ENCODE measurements around the gene TLR1.

The TLR1 gene

DNA sequence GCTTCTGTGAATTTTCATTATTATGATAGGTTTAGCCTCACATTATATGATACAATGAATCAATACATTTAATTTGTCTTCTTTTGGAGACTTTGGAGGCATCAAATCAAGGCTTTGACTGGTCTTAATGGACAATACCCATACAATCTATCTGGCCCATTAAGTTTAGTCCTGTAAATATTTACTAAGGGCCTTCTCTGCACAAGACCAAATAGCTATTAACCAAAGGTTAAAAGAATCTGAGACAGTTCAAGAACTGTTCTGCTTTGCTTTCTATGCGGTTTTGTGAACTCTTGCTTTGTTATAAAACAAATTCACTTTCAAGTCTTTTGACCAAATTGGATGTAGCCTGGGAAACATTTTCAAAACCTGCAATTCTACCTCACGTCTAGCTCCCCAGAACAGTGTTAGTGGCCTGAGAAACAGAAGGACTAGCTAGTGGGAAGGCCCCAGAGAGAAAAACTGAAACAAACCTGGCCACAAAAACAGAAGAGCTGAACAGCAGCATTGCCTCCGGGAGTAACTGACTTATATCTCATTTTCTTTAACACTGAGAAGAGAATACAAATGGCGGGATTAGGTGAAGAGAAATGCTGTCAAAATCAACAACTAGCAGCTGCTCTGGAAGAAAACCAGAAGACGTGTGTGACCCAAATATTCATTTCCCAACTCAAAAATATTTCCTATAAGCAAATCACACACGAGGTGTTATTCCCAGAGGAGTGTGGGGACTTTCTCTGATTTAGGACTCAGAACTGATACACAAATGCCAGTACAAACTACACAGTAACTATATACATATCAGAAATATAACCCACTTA lies 548 bp downstream of the TLR1 start (continued):
- TF ChIP-seq SALL2 (tag by site-specific recombination; IDR thresholded peaks at IDR 0.05; ENCODE audit: borderline replicate concordance) (no peak), ZNF394 (tag by site-specific recombination; IDR thresholded peaks at IDR 0.05; ENCODE audit: borderline replicate concordance) (no peak)
- TF ChIP-seq, protein P1, sequence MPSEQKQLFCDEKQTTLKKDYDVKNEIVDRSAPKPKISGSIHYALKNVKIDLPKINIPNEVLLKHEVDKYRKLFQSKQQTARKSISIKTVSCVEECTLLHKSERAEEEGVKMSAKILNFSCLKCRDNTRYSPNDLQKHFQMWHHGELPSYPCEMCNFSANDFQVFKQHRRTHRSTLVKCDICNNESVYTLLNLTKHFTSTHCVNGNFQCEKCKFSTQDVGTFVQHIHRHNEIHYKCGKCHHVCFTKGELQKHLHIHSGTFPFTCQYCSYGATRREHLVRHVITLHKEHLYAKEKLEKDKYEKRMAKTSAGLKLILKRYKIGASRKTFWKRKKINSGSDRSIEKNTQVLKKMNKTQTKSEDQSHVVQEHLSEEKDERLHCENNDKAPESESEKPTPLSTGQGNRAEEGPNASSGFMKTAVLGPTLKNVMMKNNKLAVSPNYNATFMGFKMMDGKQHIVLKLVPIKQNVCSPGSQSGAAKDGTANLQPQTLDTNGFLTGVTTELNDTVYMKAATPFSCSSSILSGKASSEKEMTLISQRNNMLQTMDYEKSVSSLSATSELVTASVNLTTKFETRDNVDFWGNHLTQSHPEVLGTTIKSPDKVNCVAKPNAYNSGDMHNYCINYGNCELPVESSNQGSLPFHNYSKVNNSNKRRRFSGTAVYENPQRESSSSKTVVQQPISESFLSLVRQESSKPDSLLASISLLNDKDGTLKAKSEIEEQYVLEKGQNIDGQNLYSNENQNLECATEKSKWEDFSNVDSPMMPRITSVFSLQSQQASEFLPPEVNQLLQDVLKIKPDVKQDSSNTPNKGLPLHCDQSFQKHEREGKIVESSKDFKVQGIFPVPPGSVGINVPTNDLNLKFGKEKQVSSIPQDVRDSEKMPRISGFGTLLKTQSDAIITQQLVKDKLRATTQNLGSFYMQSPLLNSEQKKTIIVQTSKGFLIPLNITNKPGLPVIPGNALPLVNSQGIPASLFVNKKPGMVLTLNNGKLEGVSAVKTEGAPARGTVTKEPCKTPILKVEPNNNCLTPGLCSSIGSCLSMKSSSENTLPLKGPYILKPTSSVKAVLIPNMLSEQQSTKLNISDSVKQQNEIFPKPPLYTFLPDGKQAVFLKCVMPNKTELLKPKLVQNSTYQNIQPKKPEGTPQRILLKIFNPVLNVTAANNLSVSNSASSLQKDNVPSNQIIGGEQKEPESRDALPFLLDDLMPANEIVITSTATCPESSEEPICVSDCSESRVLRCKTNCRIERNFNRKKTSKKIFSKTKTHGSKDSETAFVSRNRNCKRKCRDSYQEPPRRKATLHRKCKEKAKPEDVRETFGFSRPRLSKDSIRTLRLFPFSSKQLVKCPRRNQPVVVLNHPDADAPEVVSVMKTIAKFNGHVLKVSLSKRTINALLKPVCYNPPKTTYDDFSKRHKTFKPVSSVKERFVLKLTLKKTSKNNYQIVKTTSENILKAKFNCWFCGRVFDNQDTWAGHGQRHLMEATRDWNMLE (tag by site-specific recombination; conservative IDR thresholded peaks at IDR 0.05; ENCODE audit: low read depth): no peak
- TF ChIP-seq, protein P2, sequence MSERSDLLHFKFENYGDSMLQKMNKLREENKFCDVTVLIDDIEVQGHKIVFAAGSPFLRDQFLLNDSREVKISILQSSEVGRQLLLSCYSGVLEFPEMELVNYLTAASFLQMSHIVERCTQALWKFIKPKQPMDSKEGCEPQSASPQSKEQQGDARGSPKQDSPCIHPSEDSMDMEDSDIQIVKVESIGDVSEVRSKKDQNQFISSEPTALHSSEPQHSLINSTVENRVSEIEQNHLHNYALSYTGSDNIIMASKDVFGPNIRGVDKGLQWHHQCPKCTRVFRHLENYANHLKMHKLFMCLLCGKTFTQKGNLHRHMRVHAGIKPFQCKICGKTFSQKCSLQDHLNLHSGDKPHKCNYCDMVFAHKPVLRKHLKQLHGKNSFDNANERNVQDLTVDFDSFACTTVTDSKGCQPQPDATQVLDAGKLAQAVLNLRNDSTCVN (tag by site-specific recombination; optimal IDR thresholded peaks at IDR 0.05): no peak
- TF ChIP-seq, protein P3, sequence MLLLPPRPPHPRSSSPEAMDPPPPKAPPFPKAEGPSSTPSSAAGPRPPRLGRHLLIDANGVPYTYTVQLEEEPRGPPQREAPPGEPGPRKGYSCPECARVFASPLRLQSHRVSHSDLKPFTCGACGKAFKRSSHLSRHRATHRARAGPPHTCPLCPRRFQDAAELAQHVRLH (tag by site-specific recombination; IDR thresholded peaks at IDR 0.05): no peak

DNA sequence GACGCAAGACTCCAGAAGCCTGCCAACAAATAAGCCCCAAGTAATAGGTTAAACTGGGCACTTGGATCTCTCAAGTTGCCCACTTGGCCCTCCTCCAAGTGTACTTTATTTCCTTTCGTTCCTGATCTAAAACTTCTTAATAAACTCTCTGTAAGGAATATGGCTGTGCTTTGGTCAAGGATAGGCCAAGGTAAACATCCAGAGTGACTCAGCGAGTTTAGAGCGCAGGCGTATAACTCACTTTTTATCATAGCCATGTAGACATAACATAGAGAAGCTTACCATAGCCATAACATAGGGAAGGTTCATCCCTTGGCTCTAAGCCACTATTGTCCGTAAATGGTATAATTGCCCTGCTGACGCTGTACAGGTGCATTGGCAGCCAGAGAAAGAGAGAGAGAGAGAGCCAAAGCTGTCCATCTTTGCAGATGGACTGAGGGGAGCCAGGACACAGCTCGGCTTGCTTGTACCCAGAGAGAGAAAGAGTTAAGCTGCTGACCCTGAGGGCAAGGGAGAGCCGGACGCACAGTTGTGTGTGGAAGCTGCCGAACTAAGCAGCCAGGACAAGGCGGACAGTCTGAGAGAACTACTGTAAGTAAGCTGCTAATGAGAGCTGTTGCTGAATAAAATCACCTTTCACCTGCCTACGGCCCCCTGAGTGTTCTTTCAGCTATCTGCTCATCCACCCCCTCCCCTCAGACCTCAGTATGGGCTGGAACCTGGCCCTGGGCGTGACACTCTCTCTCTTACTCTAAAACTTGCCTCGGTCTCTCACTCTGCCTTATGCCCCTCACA lies 1.8 kb downstream of the TLR1 start:
- H3K4me1 ChIP-seq (ENCODE audit: control insufficient read depth, insufficient read depth, low read length): no peaks in the 10 kb centered on the region
- no peak overlapping the region for H3K27ac ChIP-seq (ENCODE audit: extremely low read depth, low read depth, low read length)
- H3K4me3 ChIP-seq (ENCODE audit: low read depth, low read length): no peak overlapping the region
- CTCF ChIA-PET: interaction anchor here (0.6 to 3.4 kb wide), 6 partner anchors 12 to 58 kb away, joined by 3 to 14 read pairs (median 5); partner anchors contain the start of gene TLR10
- no peaks in the 10 kb centered on the region for H3K36me3 ChIP-seq (ENCODE audit: control insufficient read depth in 2 of 2, insufficient read depth in 1 of 2, low read length in 2 of 2)
- POLR2A ChIA-PET: no interaction called here
- no peaks in the 10 kb centered on the region for H3K9me3 ChIP-seq (ENCODE audit: control insufficient read depth, insufficient read depth, low read depth, low read length)
- TF ChIP-seq ZBTB8A (tag by site-specific recombination; IDR thresholded peaks at IDR 0.05) (no peak), RBAK (tag by site-specific recombination; IDR thresholded peaks at IDR 0.05) (no peak), ZNF514 (tag by site-specific recombination; IDR thresholded peaks at IDR 0.05) (no peak), ZNF169 (tag by site-specific recombination; IDR thresholded peaks at IDR 0.05) (no peak), BCL11B (tag by site-specific recombination; IDR thresholded peaks at IDR 0.05; ENCODE audit: low read depth) (no peak), TRIM28 (IDR thresholded peaks at IDR 0.05; ENCODE audit: borderline replicate concordance, low read length) (peak; percentile 48; the same call in 1 of the 2 replicates), MYNN (tag by site-specific recombination; IDR thresholded peaks at IDR 0.05; ENCODE audit: borderline replicate concordance) (no peak), ZNF10 (tag by site-specific recombination; IDR thresholded peaks at IDR 0.05) (no peak)
- TF ChIP-seq, protein P4, sequence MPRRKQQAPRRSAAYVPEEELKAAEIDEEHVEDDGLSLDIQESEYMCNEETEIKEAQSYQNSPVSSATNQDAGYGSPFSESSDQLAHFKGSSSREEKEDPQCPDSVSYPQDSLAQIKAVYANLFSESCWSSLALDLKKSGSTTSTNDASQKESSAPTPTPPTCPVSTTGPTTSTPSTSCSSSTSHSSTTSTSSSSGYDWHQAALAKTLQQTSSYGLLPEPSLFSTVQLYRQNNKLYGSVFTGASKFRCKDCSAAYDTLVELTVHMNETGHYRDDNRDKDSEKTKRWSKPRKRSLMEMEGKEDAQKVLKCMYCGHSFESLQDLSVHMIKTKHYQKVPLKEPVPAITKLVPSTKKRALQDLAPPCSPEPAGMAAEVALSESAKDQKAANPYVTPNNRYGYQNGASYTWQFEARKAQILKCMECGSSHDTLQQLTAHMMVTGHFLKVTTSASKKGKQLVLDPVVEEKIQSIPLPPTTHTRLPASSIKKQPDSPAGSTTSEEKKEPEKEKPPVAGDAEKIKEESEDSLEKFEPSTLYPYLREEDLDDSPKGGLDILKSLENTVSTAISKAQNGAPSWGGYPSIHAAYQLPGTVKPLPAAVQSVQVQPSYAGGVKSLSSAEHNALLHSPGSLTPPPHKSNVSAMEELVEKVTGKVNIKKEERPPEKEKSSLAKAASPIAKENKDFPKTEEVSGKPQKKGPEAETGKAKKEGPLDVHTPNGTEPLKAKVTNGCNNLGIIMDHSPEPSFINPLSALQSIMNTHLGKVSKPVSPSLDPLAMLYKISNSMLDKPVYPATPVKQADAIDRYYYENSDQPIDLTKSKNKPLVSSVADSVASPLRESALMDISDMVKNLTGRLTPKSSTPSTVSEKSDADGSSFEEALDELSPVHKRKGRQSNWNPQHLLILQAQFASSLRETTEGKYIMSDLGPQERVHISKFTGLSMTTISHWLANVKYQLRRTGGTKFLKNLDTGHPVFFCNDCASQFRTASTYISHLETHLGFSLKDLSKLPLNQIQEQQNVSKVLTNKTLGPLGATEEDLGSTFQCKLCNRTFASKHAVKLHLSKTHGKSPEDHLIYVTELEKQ (tag by site-specific recombination; IDR thresholded peaks at IDR 0.05; ENCODE audit: borderline replicate concordance): no peak

Measured in HEK293 (cell line).